ENCODE results near the gene FAM83E.
A peak's percentile ranks its signal among the peaks of the same experiment; 100 is the strongest.
"Not testable (repeated sequence)": the region's sequence is repeated elsewhere in the genome, so short reads cannot be mapped to it uniquely, and the experiment has no call there.

The FAM83E gene

DNA sequence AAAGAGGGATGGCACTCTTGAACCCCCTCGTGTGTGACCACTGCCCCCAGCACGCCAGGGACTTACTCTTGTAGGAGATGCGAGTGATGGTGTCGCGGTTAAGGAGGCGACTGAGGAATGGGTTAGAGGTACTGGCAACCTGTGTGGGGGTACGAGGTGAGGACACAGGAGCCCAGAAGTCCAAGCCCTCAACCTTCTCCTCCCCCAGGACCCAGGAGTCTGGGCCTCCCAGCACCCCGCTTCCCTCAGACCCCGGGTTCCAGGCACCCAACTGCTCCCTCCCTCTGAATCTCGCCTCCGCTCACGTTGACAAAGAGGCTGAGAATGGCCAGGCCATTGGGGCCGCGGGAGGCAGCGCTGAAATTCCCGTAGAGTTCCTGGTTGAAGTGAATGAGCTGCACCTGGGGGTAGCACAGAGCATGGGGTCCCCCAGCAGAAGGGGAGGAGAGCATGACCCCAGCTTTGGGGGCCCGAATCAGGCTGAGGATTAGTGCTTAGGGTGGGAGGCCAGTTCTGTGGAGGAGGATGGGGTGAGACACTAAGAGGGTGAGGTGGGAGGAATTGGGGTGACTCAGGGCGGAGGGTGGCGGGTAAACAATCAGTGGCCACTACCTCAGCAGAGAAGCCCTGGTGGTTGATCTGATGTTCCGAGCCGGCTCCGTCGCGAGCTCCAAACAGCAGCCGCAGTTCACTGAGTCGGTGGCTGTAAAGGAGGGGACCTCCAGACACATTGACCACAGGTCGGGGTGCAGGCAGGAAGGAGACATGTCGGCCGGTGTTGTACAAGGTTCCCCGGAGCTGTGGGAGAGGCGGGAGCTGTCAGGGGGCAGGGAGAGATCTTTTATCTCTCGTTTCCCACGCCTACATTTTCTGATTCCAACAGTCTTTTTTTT is 24.9 kb upstream of the FAM83E start:
- peak; percentile 19 for DNase-seq
- ATAC-seq = no peak

DNA sequence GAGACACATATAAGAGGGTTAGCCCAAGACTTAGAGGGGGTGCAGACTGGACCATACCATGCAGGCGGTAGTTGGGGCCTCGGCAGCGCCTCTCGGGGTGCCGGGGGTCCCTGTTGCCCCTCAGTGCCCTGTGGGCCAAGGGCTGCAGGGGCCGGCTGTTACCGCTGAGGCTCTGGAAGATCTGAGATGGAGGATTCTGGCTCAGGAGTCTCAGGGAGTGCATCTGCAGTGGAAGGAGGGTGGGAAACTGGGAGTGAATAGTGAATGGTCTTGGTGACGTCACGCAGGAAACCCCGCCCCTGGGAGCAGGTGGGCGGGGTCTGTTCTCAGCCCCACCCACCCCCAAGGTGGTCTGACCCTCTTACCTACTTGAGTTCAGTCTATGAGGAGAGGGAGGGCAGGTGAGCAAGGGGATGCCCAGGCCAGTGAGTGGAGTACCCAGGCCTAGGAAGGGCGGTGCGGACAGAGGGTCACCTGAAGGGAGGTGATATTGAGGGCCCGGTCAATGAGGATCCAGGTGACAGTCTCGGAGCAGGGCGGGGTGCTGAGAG is 24.0 kb upstream of the FAM83E start:
- peak; percentile 30 for DNase-seq
- ATAC-seq = no peak

DNA sequence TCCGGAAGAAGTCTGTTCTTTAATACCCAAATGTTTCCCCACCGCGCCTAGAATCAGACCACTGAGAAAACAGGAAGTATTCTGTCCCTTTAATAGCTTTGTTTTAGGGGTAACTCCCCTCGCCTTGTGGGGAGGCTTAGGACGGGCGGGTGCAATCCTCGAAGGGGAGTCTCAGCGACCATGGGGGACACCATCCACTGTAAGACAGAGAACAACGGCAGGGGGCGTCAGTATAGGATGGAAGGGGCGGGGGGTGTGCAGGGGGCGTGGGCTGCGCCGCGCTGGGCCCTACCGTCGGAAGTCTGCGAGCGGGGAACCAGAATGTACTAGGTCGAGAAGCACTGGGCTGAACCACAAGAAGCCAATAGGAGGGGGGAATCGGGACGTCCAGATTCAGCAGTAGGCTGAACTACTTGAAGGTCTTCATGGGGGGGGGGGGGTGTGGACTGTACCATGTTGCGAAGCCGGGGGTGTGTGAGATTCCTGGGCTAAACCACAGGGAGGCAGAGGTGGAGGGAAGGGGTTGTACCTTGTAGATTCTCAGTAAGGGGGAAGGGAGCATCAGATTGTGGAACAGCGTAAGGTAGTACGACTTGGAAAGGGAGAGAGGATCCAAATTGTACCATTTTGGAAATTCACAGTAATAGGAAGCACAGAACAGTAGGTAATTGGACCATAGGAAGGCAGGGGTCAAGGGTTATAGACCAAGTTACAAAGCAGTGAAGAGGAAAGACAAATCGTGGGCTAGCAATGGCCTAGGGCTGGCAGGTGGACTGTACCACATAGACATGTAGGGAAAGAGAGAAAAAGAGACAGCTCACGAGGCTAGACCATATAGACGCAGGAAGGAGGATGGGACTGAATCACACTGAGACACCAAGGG is 23.3 kb upstream of the FAM83E start:
- ATAC-seq (peak; percentile 19), DNase-seq (peak; percentile 71)

- DNase-seq (peak; percentile 99), ATAC-seq (peak; percentile 82)
These were observed 22.6 kb upstream of the FAM83E start for GRCh38 chr19:48637449-48637947.

GRCh38 chr19:48636859-48637448 is 22.1 kb upstream of the FAM83E start, which contains the start of gene DBP:
Gene DBP, minus strand, starts transcription at chr19:48637379. Its CDS starts 385 bp downstream, at chr19:48636994.
- ATAC-seq = no peak
- DNase-seq = peak; percentile 46

GRCh38 chr19:48635966-48636858 is 21.3 kb upstream of the FAM83E start:
- ATAC-seq (no peak), DNase-seq (peak; percentile 45)

- peak; percentile 84 for DNase-seq
- ATAC-seq = peak; percentile 19
These were observed 20.5 kb upstream of the FAM83E start for GRCh38 chr19:48635263-48635965.

- ATAC-seq (peak; percentile 42), DNase-seq (peak; percentile 95)
These were observed 19.8 kb upstream of the FAM83E start for GRCh38 chr19:48634424-48635262.

- ATAC-seq = no peak
- DNase-seq = no peak
These were observed 19.1 kb upstream of the FAM83E start for GRCh38 chr19:48634036-48634342.

GRCh38 chr19:48633148-48634035 is 18.5 kb upstream of the FAM83E start:
- DNase-seq (peak; percentile 14), ATAC-seq (no peak)

DNA sequence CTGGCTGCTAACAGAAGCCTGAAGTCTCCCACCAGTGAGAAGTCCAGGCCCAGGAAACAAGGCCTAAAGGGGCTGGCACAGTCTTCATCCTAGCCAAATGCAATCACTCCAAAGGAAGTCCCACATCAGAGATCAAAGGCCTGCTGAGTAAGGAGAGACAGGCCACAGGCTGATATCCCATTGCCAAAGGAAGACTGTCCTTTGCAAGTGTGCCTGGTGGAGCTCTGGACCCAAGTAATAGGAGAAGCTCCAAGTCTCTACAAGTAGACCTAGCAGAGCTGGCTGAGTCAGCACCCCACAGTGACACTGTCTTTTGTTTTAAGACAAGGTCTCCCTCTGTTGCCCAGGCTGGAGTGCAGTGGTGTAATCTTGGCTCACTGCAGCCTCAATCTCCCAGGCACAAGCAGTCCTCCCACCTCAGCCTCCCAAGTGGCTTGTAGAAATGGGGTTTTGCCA is 17.8 kb upstream of the FAM83E start:
- ATAC-seq (no peak), DNase-seq (peak; percentile 24)

GRCh38 chr19:48632286-48632685 is 17.4 kb upstream of the FAM83E start:
- not testable (repeated sequence) for ATAC-seq, DNase-seq

- DNase-seq (no peak), ATAC-seq (no peak)
These were observed 16.3 kb upstream of the FAM83E start for GRCh38 chr19:48631225-48631624.

DNA sequence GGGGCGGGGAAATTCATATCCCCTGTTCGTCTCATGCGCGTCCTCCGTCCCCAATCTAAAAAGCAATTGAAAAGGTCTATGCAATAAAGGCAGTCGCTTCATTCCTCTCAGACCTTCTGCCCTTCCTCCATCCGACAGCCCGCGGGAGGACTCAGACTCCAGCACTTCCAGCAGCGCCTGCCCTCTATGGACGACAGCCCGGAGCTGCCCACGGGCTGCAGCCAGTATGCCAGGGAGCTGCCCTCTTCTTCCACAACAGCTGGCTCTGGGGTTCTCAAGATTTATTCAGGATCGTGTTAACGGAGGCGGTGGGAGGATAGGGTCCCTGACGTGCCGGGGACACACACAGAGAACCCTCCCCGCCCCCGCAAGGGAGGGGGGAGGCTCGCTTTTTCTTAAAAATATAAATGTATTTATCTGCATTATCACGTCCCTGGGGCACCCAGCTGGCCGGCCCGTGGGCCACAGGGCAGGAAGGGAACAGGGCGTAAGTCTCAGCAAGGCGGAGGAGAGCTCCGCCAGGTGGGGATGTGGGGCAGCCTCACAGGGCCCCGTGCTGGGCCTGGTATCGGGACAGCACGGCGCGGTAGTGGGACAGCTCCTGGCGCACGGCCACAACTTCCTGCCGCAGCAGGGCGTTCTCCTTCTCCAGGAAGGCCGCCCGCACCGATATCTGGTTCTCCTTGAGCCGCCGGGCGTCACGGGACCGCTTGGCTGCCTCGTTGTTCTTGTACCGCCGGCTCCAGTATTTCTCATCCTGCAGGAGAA is 15.6 kb upstream of the FAM83E start:
- no peak for ATAC-seq
- peak; percentile 11 for DNase-seq

DNA sequence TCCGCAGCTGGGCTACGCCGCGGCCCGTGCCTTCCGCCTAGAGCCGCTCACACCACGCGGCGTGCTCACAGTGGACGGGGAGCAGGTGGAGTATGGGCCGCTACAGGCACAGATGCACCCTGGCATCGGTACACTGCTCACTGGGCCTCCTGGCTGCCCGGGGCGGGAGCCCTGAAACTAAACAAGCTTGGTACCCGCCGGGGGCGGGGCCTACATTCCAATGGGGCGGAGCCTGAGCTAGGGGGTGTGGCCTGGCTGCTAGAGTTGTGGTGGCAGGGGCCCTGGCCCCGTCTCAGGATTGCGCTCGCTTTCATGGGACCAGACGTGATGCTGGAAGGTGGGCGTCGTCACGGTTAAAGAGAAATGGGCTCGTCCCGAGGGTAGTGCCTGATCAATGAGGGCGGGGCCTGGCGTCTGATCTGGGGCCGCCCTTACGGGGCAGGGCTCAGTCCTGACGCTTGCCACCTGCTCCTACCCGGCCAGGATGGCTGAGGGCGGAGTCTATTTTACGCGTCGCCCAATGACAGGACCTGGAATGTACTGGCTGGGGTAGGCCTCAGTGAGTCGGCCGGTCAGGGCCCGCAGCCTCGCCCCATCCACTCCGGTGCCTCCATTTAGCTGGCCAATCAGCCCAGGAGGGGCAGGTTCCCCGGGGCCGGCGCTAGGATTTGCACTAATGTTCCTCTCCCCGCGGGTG is 14.9 kb upstream of the FAM83E start:
- peak; percentile 55 for DNase-seq
- ATAC-seq = no peak

DNA sequence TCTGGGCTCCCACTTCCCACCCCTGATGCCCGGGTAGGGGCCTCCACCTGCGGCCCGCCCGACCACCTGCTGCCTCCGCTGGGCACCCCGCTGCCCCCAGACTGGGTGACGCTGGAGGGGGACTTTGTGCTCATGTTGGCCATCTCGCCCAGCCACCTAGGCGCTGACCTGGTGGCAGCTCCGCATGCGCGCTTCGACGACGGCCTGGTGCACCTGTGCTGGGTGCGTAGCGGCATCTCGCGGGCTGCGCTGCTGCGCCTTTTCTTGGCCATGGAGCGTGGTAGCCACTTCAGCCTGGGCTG is 14.4 kb upstream of the FAM83E start:
- DNase-seq = no peak
- no peak for ATAC-seq
